Memory B cell (primary cell): Measurements from ENCODE around the gene OSBPL5.

ENCODE experiments used
- ATAC-seq: fragments of 150-1000 bp; cut with Tn5 transposase; 2 replicates; pipeline ENCODE4 v1.10.0; 2021; ENCODE audit warnings: low read depth, mild to moderate bottlenecking, moderate library complexity
- DNase-seq, 2 donors: peaks; one replicate each; pipeline ENCODE4 v3.0.0; 2022; ENCODE audit warnings: low spot score in 2 of 2
- H3K27ac Mint-ChIP-seq: one replicate; pipeline ENCODE4 v1.8.0; 2022; ENCODE audit warnings: mild to moderate bottlenecking, moderate library complexity, mixed read lengths
- H3K27me3 Mint-ChIP-seq: one replicate; pipeline ENCODE4 v1.8.0; 2022; ENCODE audit warnings: mixed read lengths
- H3K36me3 Mint-ChIP-seq: one replicate; pipeline ENCODE4 v1.8.0; 2022; ENCODE audit warnings: mild to moderate bottlenecking, mixed read lengths
- H3K4me1 Mint-ChIP-seq: one replicate; pipeline ENCODE4 v1.8.0; 2022; ENCODE audit warnings: mixed read lengths
- H3K4me3 Mint-ChIP-seq: one replicate; pipeline ENCODE4 v1.8.0; 2022; ENCODE audit warnings: mild to moderate bottlenecking, moderate library complexity, mixed read lengths
- H3K9me3 Mint-ChIP-seq: one replicate; pipeline ENCODE4 v1.8.0; 2022; ENCODE audit warnings: mixed read lengths

Gene OSBPL5

DNA sequence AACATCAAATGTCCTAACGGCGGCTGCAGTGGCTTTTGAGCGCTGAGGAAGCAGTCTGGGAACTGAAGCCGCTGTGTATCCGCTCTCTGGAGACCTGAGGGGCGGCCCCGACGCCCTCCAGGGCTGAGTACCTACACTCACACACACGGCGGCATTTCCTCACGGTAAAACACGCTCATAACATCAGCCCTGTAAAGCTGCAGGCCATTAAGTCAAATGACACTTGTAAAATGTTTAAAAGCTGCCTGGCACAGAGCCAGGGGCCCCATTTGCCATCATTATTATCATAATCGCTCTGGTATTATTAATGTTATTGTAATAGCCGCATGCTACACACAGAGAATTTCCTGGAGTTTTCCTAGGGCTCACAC lies 113.0 kb downstream of the OSBPL5 start:
- Mint-ChIP-seq H3K9me3 (no peaks in the 10 kb centered on the region), H3K27ac (peak overlapping the region; percentile 87), H3K4me1 (peaks cover 35% of the 10 kb centered on the region), H3K27me3 (no peaks in the 10 kb centered on the region), H3K4me3 (no peak overlapping the region), H3K36me3 (no peaks in the 10 kb centered on the region)
- DNase-seq = no peak
- ATAC-seq = no peak

DNA sequence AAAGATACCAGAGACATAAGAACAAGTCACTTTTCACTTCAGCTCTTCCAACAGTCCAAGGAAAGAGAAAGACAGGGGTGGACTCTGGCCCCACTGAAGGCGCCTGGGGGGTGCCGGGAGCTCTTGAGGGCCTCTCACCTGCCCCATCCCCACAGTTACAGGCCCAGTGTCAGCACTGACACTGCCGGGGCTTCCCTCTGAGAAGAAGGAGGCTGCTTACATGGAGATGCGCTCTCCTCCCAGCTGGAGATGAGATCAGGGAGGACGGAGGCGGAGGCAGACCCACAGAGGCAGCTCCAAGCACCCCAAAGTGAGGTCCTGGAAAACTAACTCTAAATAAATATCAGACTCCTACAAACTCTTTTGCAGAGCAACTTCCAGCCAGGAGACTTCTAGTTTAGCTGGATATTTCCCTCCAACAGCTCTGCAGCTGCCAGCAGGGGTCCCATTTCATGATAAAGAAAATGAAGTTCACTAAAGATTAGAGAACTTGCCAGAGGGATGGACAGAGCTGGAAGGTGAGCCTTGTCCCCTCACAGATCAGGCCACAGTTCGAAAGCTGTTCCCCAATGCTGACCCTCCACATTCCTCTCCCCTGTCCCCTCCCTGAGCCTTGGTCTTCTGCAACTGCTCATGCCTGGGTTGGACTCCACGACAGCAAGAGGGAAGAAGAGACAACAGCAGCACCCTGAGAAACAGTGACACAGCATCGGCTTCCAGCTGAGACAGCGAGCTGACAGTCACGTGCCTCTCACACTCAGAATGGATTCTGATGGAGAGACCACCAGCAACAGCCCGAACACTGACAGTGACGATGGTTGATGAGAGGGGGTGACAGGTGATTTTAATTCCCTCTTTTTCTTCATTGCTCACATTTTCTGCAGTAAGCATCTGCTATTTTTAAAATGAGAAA lies 113.7 kb downstream of the OSBPL5 start:
- Mint-ChIP-seq H3K36me3 (no peaks in the 10 kb centered on the region), H3K4me3 (no peak overlapping the region), H3K27ac (peak overlapping the region; percentile 87), H3K4me1 (peaks cover 34% of the 10 kb centered on the region), H3K9me3 (no peaks in the 10 kb centered on the region), H3K27me3 (no peaks in the 10 kb centered on the region)
- DNase-seq = no peak
- ATAC-seq = no peak

DNA sequence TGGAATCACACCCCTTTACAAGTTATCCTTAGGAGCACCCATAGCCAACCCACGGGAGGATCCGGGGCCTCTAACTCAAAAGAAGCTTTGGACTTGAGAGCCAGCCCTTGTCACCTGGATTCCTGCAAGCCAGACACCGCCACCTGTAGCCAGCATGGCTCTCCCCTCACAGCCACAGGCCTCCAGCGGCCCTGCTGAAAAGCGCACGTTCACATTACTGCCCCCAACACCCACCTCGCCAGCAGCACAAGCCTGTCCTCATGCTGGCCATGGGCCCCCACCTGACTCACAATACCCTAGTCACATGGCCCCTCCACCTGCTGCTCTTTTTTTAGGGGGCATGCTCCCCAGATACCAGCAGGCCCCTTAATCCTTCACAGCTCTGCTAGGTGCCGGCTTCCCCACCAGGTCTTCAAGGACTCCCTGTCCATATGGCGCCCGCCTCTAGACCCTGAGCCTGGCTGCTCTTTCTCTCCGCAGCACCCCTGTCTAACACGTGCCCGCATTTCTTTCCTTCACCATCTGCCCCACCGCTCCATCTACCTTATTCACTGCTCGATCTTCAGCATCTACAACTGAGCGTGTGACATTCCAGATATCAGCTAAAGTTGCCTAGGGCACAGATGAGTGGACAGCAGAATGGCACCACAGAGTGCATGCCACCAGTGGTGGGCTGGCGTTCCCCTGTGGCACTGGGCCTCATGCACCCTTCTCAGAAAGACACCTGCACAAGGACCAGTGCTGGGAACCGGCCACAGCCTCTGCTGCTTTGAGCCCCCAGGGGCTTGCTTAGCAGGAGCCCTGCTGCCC lies 114.5 kb downstream of the OSBPL5 start:
- H3K9me3 Mint-ChIP-seq = no peaks in the 10 kb centered on the region
- H3K27me3 Mint-ChIP-seq = no peaks in the 10 kb centered on the region
- H3K4me3 Mint-ChIP-seq = peak overlapping the region; percentile 37
- H3K27ac Mint-ChIP-seq = peak overlapping the region; percentile 97
- DNase-seq (no peak), ATAC-seq (no peak)
- no peaks in the 10 kb centered on the region for H3K36me3 Mint-ChIP-seq
- peaks cover 26% of the 10 kb centered on the region for H3K4me1 Mint-ChIP-seq

DNA sequence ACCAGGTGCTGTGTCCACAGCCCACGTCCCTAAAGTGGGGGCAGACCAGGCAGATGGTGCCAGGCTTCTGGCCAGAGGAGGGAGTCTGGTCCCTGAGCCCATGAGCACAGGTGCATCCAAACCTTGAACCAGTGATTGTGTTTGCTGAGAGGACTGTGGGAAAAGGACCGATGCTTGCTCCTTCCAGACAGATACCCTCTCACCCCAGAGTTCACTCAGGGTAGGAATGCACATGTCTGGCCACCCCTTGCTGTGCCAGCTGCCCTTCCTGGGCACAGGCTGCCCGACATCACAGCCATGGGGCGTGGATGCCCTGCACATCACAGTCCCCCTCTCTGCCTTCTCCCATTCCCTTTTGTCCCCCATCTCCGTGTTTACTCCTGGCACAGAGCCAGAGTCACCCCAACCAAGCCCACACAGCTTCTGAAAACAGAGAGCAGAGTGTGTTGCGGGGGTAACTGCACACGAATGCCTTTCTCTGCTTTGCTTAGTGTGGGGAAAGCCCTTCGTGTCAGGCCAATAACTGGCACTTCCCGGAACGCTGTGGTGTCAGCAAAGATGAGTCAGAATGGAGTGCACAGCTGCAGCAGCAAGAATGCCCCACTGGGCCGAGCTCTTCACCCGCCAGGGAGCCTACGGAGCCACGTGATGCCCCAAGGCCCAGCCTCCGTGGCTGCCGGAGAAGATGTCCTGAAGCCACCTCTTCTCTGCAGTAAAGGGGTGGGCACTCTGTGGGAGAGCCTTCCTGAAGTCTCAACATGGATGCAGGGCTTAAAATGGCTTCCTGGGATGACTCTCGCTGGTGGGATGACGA lies 115.5 kb downstream of the OSBPL5 start:
- ATAC-seq = peak; percentile 99
- no peaks in the 10 kb centered on the region for H3K27me3 Mint-ChIP-seq
- DNase-seq = peak; percentile 70 to 81
- H3K4me1 Mint-ChIP-seq = peaks cover 21% of the 10 kb centered on the region
- peaks cover 3% of the 10 kb centered on the region for H3K36me3 Mint-ChIP-seq
- no peaks in the 10 kb centered on the region for H3K9me3 Mint-ChIP-seq
- H3K4me3 Mint-ChIP-seq = peak overlapping the region; percentile 68
- peak overlapping the region; percentile 97 for H3K27ac Mint-ChIP-seq

DNA sequence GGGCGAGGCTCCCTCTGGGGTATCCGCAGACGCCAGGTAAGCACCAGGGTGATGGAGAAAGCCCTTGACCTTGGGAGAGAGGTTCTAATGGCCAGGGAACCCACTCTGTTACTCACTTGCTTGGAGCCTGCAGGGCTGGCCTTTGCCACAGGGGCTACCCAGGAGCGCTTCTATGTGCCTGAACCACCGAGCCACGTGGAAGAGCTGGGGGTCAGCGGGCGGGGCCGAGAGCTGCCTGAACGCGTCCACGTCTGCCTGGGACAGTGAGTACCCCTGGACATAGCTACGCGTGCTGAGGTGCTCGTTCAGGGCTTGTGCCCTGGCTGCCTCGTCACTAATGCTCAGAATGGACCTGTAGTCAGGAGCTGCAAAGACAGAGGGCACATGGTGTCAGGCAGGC lies 117.5 kb downstream of the OSBPL5 start:
- Mint-ChIP-seq H3K27me3 (no peaks in the 10 kb centered on the region), H3K27ac (peak overlapping the region; percentile 55), H3K9me3 (no peaks in the 10 kb centered on the region), H3K36me3 (peaks cover 7% of the 10 kb centered on the region), H3K4me1 (peaks cover 17% of the 10 kb centered on the region), H3K4me3 (no peak overlapping the region)
- DNase-seq (no peak), ATAC-seq (no peak)

DNA sequence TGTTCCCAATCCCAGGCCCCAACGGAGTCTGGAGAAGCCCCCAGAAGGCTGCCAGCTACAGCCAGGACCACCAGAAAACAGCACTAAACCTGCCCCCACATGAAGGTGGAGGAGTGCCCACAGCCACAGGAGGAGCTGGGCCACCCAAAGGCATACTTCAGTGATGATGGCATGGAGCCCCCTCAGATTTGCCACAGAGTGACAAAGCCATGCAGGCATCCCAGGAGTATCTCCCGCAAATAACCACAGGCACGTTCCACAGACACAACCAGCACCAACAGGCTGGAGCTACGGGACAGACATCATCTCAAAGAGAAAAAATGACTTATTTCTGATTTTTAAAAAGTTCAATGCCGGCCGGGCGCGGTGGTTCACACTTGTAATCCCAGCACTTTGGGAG lies 118.5 kb downstream of the OSBPL5 start:
- ATAC-seq (no peak), DNase-seq (no peak)
- H3K27ac Mint-ChIP-seq = no peak overlapping the region
- H3K27me3 Mint-ChIP-seq = no peaks in the 10 kb centered on the region
- H3K4me1 Mint-ChIP-seq = peaks cover 15% of the 10 kb centered on the region
- H3K9me3 Mint-ChIP-seq = no peaks in the 10 kb centered on the region
- no peak overlapping the region for H3K4me3 Mint-ChIP-seq
- peaks cover 7% of the 10 kb centered on the region for H3K36me3 Mint-ChIP-seq

DNA sequence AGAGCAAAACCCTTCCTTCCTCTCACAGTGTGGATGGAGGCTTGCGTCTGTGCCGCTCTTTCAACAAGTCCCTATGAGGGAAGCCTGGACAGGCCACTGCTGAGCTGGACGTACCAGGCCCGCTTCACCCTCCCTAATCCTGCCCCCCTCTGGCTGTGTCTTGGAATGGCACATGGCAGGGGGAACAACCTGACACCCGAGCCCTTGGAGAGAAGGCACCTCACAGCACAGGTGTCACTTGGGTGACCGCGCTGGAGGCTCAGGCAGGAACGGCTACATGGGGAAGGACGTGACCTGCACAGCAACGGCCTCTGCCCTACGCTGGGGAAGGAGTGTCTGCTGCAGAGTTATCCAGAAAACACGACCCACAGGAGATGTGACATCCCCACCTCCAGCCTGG lies 118.9 kb downstream of the OSBPL5 start:
- H3K4me1 Mint-ChIP-seq = peaks cover 13% of the 10 kb centered on the region
- DNase-seq (no peak), ATAC-seq (no peak)
- H3K9me3 Mint-ChIP-seq = no peaks in the 10 kb centered on the region
- no peak overlapping the region for H3K4me3 Mint-ChIP-seq
- no peaks in the 10 kb centered on the region for H3K27me3 Mint-ChIP-seq
- H3K27ac Mint-ChIP-seq = no peak overlapping the region
- peaks cover 7% of the 10 kb centered on the region for H3K36me3 Mint-ChIP-seq

DNA sequence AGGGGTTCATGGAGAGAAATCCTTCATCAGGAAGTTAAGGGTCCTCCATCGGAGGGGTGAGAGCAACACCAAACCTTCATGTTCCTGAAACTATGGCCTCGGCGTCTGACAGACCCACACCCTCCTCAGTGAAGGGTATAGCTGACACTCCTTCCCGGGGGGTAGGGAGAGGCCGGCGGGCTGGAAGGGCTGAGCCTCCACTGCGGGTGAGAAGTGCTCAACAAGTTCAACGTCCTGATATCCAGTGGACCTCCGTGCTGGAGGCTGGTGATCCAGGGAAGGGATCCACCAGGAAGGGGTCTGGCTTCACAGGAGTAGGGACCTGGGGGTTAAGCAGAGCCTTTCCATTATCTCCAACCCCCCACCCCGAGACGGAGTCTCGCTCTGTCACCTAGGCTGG lies 120.2 kb downstream of the OSBPL5 start:
- no peak overlapping the region for H3K4me3 Mint-ChIP-seq
- H3K4me1 Mint-ChIP-seq = peaks cover 7% of the 10 kb centered on the region
- peak overlapping the region; percentile 60 for H3K27ac Mint-ChIP-seq
- ATAC-seq (no peak), DNase-seq (no peak)
- H3K9me3 Mint-ChIP-seq = no peaks in the 10 kb centered on the region
- peaks cover 8% of the 10 kb centered on the region for H3K36me3 Mint-ChIP-seq
- no peaks in the 10 kb centered on the region for H3K27me3 Mint-ChIP-seq

DNA sequence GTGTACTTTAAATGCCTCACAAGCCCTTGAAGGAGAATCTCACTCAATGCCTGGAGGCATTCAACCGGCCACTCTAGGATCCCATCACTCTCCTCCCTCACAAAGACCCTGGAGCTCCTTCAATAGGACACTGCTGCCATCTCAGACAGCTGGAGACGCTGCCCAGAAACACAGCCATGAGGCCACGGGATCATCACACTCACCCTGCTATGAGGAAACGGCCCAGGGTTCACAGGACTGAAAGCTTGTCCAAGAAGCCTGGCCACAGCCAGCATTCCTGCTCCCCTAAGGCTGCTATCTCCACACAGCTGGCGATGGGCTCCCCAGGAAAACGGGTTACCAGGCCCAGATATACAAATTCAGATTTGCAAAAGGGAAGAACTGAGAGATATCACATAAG lies 121.1 kb downstream of the OSBPL5 start:
- Mint-ChIP-seq H3K27ac (peak overlapping the region; percentile 60), H3K4me1 (peaks cover 2% of the 10 kb centered on the region), H3K36me3 (peaks cover 10% of the 10 kb centered on the region), H3K4me3 (no peak overlapping the region), H3K9me3 (no peaks in the 10 kb centered on the region), H3K27me3 (no peaks in the 10 kb centered on the region)
- no peak for DNase-seq
- ATAC-seq = no peak

DNA sequence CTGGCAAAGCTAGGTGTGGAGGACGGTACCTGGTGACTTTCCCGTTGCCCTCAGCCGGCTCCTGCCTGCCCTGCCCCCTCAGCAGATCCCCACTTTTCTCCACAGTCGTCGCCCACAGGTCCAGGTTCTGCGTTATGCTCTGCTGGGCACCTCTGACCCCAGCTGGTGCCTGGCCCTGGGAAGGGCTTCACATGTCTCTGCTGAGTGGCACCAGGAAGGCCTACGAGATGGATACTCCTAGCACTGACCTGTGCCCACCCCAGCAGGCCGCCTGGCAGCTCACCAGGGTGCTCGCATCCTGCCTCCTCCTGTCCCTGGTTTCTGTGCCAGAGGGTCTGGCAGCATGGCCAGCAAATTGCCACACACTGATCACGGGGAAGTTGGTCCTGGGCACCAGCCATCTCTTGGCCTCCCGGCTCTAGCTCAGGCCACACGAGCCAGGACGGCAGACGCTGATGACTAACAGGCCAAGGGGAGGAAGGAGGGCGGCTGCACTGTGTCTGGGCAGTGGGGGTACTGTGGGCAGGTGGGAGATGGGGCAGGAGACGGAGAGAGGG lies 121.7 kb downstream of the OSBPL5 start:
- Mint-ChIP-seq H3K4me1 (peaks cover 2% of the 10 kb centered on the region), H3K9me3 (no peaks in the 10 kb centered on the region), H3K36me3 (peaks cover 10% of the 10 kb centered on the region), H3K27ac (peak overlapping the region; percentile 60), H3K4me3 (no peak overlapping the region), H3K27me3 (no peaks in the 10 kb centered on the region)
- DNase-seq = no peak
- ATAC-seq = no peak

DNA sequence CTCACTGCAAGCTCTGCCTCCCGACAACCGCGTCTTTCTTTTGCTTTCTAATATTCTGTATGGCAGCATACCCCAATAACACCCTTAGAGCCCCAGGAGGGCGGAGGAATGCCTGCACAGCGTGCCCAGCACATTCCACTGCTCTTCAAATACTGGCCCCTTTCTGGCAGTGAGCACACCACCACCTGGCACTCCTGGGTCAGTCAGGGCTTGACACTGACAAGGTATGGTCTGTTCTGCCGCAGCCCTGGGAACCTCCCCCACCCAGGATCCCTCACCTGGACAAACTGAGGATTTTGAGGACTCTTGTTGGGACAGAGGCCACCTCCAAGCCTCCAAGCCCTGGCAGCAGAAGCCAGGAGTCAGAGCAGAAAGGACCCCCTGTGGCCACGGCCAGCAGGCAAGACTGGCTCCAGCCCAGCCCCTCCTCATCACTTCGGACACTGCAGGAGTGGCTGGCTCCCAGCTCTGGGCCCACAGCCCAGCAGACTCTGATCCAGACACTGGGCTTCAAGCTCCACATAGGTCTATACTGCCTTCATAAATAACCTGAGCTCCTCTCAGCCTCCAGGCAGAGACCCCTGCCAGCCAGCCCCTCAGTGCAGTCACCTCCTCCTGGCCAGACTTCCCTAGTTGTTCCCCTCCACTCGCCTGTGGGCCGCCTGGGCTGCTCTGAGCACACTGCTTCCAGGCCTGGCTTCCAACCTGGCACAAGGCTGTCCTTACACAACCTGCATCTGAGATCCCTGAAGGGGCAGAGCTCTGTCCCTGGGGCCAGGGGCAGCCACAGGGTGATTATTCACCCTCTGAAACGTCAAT lies 122.4 kb downstream of the OSBPL5 start:
- Mint-ChIP-seq H3K36me3 (peaks cover 10% of the 10 kb centered on the region), H3K4me1 (peaks cover 2% of the 10 kb centered on the region), H3K9me3 (no peaks in the 10 kb centered on the region), H3K27ac (peak overlapping the region; percentile 60), H3K4me3 (no peak overlapping the region), H3K27me3 (no peaks in the 10 kb centered on the region)
- ATAC-seq = no peak
- DNase-seq = no peak

DNA sequence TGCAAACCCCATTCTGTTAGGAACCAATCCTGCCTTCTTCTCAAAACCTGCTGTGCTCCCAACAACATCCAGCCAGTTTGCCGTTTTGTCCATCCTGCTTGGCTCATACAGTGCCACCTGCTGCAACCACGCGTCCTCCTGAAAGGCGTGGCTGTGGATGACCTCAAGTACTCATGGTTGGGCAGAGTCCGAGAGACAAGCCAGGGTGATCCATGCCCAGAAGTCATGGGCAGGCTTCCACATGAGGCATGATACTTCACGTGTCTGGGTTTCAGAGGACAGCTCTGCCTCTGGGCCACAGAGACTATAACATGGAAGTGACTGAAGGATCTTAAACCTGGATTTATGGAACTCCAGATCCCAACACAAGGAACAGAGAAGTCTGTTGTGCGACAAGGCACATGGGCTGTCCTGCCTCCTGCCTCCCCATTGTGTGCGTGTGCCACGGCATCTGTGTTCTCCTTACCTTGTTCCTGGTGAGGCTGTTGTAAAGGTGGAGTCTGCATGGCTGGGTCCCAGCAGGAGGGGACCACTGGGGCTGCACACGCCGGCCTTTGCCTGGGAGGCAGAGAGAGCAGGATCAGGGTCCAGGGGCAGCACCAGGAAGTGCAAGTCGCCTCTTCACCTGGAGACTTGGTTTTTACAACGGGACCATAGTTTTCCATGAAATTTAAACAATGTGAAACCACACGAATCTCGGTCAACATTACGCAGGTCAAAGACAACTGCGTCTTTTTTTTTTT lies 123.2 kb downstream of the OSBPL5 start:
- Mint-ChIP-seq H3K27me3 (no peaks in the 10 kb centered on the region), H3K27ac (no peak overlapping the region), H3K36me3 (peaks cover 10% of the 10 kb centered on the region), H3K4me3 (no peak overlapping the region), H3K4me1 (peaks cover 5% of the 10 kb centered on the region), H3K9me3 (no peaks in the 10 kb centered on the region)
- ATAC-seq (no peak), DNase-seq (no peak)
